Measurements from ENCODE around the gene RNF126. TPM values are rescaled to one million over a fixed set of nuclear protein-coding genes. Genes with fewer than 3 reads are reported as not detected.

RNF126 gene
- total and polyA plus RNA-seq, 7 donors: 25.2 to 72.1 (median 51.6) TPM

- no peak for ATAC-seq
- Histone ChIP-seq H3K27ac (peak overlapping the region; percentile 91), H3K27me3 (ENCODE audit: insufficient read depth in 3 of 3, low read length in 2 of 3) (no peaks in the 10 kb centered on the region), H3K9me3 (no peaks in the 10 kb centered on the region), H3K4me1 (peaks cover 51% of the 10 kb centered on the region), H3K4me3 (peak overlapping the region; percentile 41), H3K36me3 (ENCODE audit: insufficient read depth in 1 of 2, low read depth in 1 of 2) (peaks cover 0 to 9% of the 10 kb centered on the region in 2 donors)
- intact Hi-C loops (cut with DNase I): no loop called here
- 76 to 77% (median 77%) methylated on average over 31 to 33 of the region's 33 CpGs for WGBS, 3 donors
- no peak for TF ChIP-seq CTCF (IDR thresholded peaks at IDR 0.05)
- DNase-seq: no peak
Measured at GRCh38 chr19:658059-658839, 4.8 kb downstream of the RNF126 start.

GRCh38 chr19:657611-658010 is 5.4 kb downstream of the RNF126 start:
- Histone ChIP-seq H3K27ac (no peak overlapping the region), H3K4me3 (no peak overlapping the region), H3K4me1 (peaks cover 51% of the 10 kb centered on the region), H3K27me3 (ENCODE audit: insufficient read depth in 3 of 3, low read length in 2 of 3) (no peaks in the 10 kb centered on the region), H3K9me3 (no peaks in the 10 kb centered on the region), H3K36me3 (ENCODE audit: insufficient read depth in 1 of 2, low read depth in 1 of 2) (peaks cover 0 to 14% of the 10 kb centered on the region in 2 donors)
- TF ChIP-seq CTCF (IDR thresholded peaks at IDR 0.05): no peak
- no peak for ATAC-seq
- 71 to 84% (median 73%) methylated on average over 18 to 19 of the region's 19 CpGs for WGBS, 3 donors
- no peak for DNase-seq
- intact Hi-C loops (cut with DNase I): no loop called here

- Histone ChIP-seq H3K36me3 (ENCODE audit: insufficient read depth in 1 of 2, low read depth in 1 of 2) (peaks cover 0 to 20% of the 10 kb centered on the region in 2 donors), H3K9me3 (no peaks in the 10 kb centered on the region), H3K4me1 (peaks cover 50% of the 10 kb centered on the region), H3K27ac (no peak overlapping the region), H3K27me3 (ENCODE audit: insufficient read depth in 3 of 3, low read length in 2 of 3) (no peaks in the 10 kb centered on the region), H3K4me3 (no peak overlapping the region)
- ATAC-seq (no peak), DNase-seq (no peak)
- intact Hi-C loops (cut with DNase I): no loop called here
- no peak for TF ChIP-seq CTCF (IDR thresholded peaks at IDR 0.05)
- 80 to 83% (median 83%) methylated on average over 42 to 43 of the region's 43 CpGs for WGBS, 3 donors
Measured at GRCh38 chr19:656751-657559, 6.1 kb downstream of the RNF126 start.

- intact Hi-C loops (cut with DNase I): no loop called here
- no peak overlapping the region for H3K27ac ChIP-seq
- ATAC-seq: no peak
- H3K4me3 ChIP-seq: no peak overlapping the region
- no peaks in the 10 kb centered on the region for H3K9me3 ChIP-seq
- no peak for DNase-seq
- 68 to 76% (median 69%) methylated on average over 17 of the region's 17 CpGs for WGBS, 3 donors
- peaks cover 38% of the 10 kb centered on the region for H3K4me1 ChIP-seq
- H3K27me3 ChIP-seq (ENCODE audit: insufficient read depth in 3 of 3, low read length in 2 of 3): no peaks in the 10 kb centered on the region
- peaks cover 0 to 33% of the 10 kb centered on the region in 2 donors for H3K36me3 ChIP-seq (ENCODE audit: insufficient read depth in 1 of 2, low read depth in 1 of 2)
- no peak for TF ChIP-seq CTCF (IDR thresholded peaks at IDR 0.05)
Measured at GRCh38 chr19:655691-656090, 7.3 kb downstream of the RNF126 start.
